GM19324 (cell line): ENCODE data around the gene ABI3BP.

ENCODE experiments used
- ATAC-seq: cut with Tn5 transposase; IDR thresholded peaks from one replicate; pipeline ENCODE4 v1.9.1; 2021; ENCODE audit warnings: mild to moderate bottlenecking, moderate library complexity; ENCODE audit not compliant: unreplicated experiment, low FRiP score

ABI3BP gene

DNA sequence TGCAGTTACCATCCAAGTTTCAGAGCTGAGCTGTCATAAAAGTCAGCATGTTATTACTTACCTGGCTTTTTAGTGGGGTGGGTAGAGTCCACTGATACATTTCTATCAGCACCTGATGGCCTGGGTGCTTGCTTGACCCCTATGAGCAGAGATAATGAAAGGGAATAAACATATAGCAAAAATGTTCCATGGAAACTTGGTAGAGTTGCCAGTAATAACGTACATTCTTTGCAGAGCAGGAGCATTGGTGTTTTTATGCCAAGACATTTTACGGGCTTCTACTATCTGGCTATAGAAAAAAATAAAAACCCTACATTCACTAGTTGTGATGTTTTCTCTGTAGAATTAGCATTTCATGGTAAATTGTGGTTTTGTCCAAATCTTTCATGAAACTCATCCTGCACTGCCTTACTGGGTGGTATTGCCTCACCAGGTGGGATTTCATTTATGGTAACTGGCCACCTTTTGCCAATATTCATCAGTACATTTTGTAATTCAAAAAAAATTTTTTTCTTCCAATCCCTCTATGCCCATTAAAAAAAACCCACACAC lies 213.1 kb downstream of the ABI3BP start:
- ATAC-seq: no peak

DNA sequence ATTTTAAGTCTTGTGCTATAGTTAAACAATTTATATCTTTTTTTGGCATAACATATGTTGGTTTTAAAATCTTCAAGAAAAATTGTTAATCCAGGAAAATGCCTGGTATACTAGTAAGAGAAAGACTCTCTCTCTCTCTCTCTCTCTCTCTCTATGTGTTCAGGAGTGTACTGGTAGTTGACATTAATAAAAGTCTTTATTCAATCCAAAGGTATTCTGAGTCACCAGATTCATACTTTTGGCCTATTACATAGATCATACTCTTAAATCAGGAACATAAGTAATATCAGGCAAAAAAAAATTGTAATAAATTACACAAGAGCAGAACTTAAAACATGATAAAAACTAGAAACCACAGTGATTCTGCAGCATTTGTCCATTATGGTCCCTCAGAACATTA lies 213.7 kb downstream of the ABI3BP start:
- no peak for ATAC-seq

DNA sequence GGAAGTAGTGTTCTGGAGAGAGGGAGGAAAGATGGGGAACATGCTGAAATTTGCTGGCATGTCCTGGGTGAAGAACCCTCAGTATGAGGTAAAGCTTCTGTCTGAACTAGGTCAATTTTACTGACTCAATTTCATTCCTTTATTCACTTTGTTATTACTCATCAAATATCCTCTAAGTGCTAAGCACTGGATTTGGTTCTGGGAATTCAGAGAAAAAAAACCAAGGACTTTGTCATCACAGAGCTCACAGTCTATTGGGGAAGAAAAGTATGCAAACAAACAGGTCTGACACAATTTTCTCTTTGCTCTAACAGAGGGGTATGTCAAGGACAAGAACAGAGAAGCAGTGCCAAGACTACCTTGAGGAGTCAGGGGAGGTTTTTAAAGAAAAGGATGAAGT lies 215.9 kb downstream of the ABI3BP start:
- no peak for ATAC-seq

DNA sequence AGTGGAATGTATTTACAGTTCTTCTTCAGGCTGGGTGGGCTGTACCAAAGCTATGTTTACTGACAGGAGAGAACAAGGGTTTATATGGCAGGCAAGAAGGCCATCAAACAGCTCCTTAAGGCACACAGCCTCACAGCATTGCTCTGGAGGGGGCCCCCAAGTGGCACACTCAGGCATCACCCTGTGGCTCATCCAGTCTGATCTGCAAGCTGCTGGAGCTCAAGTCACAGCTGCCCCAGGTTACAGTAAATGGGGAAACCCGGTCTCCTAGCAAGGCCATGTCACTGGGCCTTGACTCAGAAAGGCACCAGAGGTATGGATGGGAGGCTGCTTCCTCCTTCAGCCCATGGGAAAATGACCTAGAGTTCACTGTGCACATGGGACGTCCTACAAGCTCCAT lies 216.5 kb downstream of the ABI3BP start:
- no peak for ATAC-seq

DNA sequence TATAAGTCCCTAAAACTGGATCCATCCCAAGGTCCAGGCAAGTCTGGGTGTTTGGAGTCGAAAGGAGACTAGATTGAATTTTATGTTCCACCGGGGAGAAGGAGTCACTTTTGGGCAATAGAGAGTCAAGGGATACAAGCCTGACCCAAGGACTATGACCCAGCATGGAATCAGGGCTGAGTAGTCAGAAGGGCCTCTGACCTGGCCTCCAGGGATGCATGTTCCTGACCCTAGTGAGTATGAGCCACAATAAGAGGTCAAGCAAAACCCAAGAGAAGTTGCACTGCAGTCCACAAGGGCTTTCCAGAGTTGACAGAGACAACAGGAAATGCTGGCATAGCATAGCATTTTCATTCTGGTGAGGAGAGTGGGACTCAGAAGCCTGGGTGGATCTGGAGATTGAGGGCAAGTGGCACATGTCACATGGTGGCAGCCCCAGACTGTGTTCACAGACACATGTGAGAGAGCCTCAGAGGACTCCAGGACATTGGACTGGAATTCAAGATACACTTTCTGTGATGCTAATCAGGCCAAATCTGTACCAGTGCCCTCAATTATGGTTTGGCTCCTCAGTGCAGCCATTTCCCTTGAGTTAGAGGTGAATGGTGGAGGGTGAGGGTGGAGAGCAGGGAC lies 217.0 kb downstream of the ABI3BP start:
- ATAC-seq: no peak

DNA sequence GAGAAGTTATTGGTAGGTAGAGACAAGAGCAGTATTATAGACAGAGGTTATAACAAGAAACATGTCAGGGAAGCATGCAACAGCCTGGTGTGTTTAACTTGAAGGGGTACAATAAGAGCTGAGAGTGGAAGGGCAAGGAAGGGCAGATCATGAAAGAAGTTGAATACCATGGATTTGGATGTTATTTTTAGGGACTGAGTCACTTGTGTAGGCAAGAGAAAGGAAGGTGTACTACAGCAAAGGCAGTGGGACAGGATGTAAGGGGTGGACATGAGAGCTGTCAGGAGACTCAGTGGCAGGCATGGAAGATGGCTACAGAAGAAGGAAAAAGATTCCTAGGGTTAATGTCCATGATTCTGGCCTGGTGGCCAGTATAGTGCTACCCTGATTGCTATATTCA lies 217.6 kb downstream of the ABI3BP start:
- ATAC-seq: no peak

DNA sequence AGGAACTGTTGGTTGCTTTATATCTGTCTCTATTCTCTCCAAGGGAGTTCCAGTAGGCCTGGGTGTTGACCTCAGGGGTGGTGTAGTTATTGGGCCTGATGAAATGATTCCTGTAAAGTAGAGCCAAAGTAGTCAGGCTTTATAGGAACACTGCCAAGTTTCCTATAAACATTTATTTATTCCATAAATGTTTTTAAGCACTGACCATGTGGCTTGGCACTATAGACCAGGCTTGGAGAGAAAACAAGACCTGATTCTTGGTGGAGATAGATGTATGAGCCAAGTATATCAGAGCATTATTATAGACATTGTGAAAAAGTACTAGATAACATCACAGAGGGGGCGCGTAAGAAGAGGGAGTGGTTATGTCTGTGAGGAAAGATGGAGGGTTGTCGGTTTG lies 218.0 kb downstream of the ABI3BP start:
- ATAC-seq: no peak

DNA sequence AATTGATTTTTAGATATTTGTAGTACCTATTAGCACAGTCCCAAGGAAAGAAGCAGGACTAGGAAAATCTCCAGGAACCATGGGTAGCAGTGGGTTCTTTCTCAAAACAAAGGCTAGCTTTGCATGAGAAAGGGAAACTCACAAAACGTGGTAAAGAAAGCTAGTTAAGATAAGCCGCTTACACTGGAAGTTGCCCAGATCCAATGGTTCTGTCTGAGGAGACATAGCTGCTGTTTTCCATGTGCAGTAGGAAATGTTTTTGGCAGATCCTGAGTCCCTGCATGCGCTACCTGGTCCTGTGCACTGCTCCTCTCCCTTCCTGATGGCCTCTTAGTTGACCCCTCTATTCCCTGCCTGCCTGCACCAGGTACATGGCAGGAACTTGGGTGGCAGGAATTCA lies 223.5 kb downstream of the ABI3BP start:
- ATAC-seq: no peak

DNA sequence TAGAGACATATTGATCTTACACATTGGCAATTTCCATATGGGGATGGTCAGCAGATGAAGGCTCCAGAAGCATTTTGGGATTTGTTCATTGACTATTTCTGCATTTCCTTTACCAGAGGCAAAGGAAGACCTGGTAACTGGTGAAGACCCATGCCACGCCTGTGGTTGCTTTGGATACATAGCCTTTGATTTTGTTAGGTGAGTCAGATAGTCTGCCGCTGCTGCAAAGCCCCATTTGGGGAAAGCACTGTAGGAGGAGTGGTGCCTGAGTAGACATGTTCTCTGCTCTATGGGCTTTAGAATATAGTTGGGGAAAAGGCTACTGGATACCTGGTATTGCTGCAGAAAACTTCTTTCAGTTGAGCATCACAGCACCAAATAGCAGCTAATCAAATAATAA lies 227.2 kb downstream of the ABI3BP start:
- no peak for ATAC-seq

DNA sequence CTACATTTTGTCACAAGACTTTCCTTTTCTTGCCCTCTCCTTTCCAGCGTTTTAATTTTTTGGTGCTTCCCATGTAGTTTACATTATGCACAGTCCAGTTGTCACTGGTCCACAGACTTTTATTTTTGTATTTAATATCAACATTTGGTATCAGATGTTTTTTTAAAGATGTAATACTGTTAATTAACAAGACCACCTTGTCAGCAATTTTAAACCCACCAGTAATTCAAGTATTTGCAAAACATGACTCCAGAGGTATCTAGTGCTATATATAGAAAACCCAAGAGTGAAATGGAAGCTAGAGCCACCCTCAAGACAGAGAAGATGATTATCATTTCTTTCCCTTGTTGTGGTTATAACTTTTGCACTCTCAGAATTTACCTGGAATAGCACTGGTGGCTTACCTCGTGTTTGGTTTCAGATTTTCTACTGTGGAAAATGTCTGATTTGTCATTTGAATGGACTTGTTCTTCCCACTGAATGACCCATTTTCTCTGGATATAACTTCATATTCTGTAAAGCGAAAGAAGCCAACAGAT lies 227.7 kb downstream of the ABI3BP start:
- ATAC-seq: no peak

DNA sequence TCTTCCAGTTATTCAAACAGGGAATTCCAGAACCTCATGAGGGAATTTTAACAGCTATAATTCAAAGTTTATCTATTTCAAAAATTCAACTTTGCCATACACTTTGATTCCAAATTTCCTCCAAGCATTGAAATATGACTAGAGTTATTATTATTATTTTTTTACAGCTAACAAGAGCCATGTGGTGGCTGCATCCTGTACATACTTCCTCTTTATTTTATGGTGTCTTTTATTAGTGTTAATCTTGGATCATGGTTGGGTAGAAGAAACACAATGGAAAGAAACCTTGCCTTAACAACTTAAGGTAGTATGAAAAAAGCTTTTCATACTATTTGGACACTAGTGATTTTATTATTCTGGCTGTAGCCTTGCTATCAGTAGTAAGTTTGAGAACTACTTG lies 231.3 kb downstream of the ABI3BP start:
- no peak for ATAC-seq

DNA sequence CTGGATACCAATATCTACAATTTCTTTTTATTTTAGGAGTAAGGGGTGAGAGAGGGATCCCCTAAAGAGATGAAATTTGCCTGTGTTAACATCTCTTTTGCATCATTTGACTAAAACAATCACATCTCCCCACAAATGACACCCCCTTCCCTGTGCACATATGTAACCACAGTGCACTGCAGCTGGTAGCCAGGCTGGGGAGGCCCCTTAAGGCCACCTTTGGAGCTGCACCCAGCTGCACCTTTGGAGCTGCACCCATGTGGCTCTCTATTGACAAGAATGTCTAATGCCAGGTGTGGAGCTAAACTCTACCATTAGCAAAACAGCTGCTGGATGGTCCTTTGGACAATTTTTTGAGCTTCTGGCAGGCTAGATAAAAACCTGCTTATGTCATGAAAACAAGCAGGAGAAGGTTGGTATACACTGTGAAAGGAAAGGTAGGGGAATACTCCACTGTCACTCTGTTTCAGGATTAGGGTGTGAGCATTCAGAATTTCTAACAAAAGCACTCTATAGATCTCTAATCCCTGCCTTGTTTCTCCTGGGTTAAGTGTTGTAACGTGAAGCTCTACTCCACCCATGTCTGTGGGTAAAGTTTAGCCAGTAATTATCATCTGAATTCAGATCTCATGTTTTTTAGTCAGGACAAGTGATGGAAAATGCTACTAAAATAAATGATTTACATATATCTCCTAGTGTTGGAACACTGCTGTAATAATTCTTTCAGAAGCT lies 231.8 kb downstream of the ABI3BP start:
- peak; percentile 82 for ATAC-seq

DNA sequence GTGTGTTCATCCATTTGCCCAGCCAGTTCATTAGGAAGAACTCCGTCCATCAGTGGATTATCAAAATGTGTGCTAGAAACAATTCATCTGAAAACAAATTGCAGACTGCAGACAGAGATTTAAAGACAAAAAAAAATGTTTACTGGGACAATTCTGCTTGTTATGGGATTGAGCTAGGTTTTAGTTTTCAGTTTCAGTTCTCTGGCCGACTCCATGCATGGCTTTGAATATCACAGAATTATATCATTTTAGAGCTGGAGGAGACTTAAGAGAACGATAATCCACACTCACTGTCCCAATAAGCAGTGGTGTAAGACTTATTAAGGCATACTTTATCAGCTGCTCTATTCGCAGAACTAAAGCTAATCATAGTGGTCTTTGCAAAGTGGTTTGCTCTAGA lies 232.8 kb downstream of the ABI3BP start:
- ATAC-seq: no peak

DNA sequence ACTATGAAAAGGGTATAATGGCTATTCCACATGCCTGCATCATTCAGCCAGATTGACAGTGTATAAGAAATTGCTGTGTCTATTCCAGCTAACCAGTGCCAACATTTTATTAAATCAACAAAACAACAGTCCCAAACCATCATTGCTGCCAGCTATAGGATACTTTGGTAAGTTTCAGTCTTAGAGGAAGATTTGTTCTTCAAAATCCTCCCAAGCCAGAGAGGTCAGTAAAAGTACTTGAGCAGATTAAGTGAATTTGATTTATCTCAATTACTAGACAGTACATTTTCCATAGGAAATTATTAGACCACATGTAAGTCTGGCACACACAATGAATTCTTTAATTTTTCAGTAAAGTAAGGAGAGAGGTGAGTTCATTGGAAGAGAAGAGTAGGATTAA lies 233.3 kb downstream of the ABI3BP start:
- ATAC-seq: no peak

DNA sequence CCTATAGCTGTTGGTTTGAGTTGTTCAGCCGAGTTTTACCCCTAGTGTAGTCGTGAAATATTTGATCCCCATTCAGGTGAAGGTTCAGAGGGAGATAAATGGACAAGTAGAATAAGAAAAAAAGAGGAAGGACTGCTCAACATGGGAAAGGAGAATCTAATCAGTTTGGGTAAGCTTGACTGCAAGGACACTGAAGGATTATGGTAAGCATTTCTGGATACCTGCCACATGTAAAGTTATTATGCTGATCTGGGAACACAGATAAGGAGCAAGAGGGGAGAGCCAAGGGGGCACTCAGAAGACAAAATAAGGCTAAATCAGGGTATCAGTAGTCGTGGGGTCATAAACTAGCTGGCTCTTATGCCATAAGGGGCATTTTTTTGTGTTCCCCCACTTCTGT lies 234.1 kb downstream of the ABI3BP start:
- no peak for ATAC-seq

DNA sequence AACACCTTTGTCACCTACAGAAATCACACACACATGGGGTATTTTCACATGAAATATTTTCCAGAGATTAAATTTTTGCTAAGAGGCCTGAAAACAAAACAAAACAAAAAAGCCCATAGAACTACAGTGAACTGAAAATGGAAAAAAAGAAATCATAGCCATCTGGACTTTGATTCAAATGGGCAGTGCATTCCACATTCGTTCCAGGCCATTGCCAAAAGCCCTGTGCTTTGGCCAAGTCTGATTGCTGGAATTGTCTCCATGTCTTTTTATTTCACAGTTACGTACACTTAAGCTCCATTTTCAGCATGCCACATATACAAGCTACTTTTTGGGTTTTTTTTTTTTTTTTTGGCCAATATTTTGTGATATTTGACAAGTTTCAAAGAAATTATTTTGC lies 236.8 kb downstream of the ABI3BP start:
- ATAC-seq: no peak

DNA sequence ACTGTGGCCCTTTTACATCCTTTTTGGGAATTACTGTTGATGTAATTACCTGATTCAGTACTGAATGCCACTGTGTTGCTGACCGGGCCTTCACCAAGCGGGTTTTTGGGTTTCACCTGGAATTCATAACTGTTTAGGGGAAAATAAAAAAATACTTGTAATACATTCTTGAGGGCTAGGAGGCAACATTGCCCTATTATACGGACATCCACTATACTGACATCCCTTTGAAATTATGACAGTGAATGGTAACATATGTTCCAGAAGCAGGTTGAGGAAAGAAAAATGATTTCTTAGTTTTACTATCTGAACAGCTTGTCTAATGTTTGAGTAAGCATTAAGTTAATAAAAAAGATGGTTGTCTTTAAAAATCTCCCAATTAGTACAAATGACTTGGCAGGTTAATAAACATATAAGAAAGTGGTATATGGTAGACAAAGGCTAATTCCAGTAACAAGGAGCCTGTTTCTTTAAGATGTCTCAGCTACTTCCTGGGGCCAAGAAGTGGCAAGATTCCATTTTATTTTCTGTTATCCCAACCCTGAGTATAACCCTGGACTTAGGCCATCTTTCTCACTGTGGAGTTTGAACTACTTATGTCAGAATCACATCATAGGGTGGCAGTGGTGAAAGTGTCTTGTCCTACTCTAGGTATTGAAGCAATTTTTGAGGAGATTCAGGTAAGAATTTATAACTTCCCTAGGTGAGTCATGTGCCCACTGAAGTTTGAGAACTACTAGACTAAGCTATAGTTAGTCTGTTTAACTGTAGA lies 238.5 kb downstream of the ABI3BP start:
- ATAC-seq: no peak

DNA sequence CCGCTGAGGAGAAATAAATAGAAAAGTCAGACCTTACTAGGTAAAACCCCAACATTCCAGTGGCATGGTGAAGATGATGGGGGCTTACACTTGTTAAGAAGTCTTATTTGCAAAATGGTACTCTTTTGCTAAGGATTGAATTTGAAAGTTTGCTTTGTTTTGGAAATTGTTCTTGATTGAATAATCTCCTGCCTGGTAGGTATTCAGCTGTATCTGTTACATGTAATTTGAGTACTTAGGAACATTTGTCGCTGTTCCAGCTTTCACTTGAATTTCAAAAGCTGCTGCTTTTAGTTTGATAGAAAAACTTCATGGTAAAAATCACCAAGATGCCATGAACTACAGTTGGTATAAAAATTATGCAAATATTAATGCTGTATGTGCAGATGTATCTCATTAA lies 239.4 kb downstream of the ABI3BP start:
- ATAC-seq: no peak

DNA sequence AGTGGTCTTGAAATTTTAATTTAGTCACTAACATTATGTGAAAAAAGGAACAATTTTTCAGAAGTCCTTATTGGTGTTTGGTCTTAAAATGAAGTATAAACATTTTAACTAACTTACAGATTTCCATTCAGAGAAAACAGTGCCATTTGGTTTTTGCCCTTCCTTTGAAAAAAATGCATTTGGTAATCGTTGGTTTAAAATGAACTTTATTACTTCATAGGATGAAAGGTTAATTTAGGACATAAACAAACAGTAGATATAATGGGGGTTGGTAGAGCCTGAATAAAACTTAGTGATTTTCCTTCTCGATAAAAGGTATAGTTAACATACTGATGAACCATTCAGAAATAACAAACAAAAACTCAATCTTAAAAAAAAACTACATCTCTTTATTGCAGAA lies 244.3 kb downstream of the ABI3BP start:
- ATAC-seq: no peak

DNA sequence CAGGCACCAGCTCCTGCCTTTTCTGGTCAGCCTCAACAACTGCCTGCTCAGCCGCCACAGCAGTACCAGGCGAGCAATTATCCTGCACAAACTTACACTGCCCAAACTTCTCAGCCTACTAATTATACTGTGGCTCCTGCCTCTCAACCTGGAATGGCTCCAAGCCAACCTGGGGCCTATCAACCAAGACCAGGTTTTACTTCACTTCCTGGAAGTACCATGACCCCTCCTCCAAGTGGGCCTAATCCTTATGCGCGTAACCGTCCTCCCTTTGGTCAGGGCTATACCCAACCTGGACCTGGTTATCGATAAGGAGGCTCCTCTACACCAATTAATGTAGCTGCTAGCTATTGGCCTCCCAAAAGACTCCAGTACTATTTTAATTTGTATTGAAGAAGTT lies 245.0 kb downstream of the ABI3BP start:
- no peak for ATAC-seq

DNA sequence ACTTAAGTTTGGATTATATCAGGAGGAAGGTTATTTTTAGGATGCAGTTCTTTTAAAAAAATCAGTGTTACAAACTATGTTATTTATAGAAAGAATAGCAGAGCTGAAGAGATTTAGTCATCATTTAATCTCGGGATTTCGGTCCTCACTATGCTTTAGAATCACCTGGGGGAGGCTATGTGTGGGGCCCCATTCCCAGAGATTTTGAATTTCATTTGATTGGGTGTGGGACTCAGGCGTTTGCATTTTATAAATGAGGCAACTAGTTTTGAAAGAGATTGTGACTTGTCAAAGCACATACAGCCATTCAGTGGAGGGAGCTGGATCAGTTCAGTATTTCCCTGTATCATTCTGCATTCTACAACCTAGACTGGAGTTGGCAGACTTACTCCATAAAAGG lies 247.1 kb downstream of the ABI3BP start:
- no peak for ATAC-seq
